GM21737 (cell line): ENCODE results near the gene MKNK1.
A peak's percentile ranks its signal among the peaks of the same experiment; 100 is the strongest.
"Not testable (repeated sequence)": the region's sequence is repeated elsewhere in the genome, so short reads cannot be mapped to it uniquely, and the experiment has no call there.

ENCODE experiments used
- ATAC-seq: cut with Tn5 transposase; IDR thresholded peaks from one replicate; pipeline ENCODE4 v1.9.1; 2021; ENCODE audit warnings: mild to moderate bottlenecking, moderate library complexity; ENCODE audit not compliant: unreplicated experiment

The MKNK1 gene

DNA sequence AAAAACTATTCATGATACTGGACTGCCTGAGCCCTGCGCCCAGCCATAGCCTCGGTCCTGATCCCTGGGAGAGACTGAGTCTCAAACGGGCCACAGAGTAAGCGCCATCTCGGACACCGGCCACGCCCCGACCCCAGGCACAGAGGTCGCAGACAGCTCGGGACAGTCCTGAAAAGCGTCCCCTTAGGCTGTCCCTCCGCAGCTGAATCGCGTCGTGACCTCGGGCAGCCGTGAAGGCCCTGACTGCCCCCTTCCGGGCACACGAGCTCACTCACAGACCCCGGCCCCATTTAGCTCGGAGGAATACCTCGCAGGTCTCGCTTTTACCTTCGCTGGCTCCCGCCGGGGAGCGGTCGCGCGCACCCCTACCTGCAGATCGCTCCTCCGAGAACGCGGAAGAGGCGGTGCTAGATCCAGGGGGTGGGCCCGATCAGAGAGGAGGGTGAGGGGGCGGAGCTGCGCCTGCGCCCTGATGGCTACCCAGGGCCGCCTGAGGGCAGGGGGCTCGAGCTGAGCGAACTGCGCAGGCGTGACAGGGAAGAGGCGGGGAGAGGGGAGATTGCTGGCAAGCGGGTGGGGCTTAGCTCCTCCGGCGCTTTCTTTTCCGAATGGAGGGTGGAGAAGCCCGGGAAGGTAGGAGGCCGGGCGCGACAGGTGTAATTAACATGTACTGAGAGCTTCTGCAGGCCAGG is at the start of gene MKNK1:
TSS of gene MKNK1 (minus strand) at position 411 of the 692 bp plus-strand sequence. CDS start 20,941 bp downstream, outside the sequence.
- peak; percentile 96 for ATAC-seq

GRCh38 chr1:46653405-46653958 is 49.4 kb upstream of the MKNK1 start:
- no peak for ATAC-seq

DNA sequence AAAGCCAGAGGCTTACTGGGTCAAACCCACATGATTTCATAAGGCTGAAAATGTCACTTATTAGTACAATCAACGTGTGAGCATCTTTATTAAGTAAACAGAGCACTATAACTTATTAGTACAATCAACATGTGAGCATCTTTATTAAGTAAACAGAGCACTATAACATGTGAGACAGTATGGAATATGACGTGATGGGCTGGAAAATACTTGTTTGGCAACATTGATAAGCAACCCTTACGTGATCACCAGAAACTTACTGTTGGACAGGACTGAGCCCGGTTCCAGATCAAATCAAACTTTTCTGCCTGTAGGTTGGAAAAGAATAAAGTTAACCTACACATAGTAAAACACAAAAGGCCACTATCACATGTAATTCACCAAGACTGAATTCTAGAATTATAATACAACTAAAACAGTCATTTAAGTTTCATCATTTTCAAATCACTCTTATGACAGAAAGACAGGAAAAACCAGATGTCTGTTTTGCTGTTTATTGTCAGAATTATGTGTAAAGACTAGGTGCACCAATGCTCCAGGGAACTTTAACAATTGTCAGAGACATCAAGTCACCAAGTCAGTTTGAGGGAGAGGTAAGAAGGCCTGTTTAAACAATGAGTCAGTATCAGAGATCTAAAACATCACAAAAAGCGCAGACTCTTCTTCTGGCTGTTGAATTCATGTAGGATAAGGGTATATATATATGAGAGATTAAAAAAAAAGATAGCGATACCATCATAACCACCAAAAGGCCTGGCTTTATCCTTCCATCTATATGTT is 48.4 kb upstream of the MKNK1 start:
- no peak for ATAC-seq

GRCh38 chr1:46651152-46651551 is 47.1 kb upstream of the MKNK1 start:
- not testable (repeated sequence) for ATAC-seq

GRCh38 chr1:46650491-46650890 is 46.4 kb upstream of the MKNK1 start:
- no peak for ATAC-seq

- ATAC-seq = no peak
Measured at GRCh38 chr1:46649764-46650163, 45.7 kb upstream of the MKNK1 start.

DNA sequence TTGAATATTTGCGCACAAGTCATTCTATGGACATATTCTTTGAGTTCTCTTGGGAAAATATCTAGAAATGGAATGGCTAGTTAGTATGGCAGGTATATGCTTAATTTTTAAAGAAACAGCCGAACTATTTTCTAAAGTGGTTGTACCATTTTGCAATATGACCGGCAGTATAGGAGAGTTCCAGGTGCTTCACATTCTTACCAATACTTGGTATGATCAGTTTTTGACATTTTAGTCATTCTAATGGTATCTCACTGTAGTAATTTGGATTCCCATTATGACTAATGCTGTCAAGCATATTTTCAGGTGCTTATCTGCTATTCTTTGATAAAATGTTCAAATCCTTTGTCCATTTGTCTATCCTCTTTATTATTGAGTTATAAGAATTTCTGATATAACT is 43.5 kb upstream of the MKNK1 start:
- no peak for ATAC-seq

DNA sequence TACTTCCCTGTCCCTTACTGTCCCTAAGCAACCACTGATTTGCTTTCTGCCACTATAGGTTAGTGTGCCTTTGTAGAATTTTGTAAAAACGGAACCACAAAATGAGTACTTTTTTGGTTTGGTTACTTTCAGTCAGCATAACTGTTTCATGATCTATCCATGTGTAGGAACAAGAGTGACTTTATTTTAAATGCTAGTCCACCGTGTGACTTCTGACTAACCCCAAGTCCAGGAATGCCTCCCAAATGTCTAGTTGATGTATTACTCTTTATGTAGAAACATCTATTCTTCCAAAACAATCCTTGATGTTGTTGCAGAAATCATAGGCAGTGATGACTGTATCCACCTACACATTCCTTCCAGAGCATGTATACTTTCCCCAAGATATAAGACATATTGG is 42.8 kb upstream of the MKNK1 start:
- no peak for ATAC-seq

GRCh38 chr1:46646331-46646730 is 42.3 kb upstream of the MKNK1 start:
- ATAC-seq = no peak

DNA sequence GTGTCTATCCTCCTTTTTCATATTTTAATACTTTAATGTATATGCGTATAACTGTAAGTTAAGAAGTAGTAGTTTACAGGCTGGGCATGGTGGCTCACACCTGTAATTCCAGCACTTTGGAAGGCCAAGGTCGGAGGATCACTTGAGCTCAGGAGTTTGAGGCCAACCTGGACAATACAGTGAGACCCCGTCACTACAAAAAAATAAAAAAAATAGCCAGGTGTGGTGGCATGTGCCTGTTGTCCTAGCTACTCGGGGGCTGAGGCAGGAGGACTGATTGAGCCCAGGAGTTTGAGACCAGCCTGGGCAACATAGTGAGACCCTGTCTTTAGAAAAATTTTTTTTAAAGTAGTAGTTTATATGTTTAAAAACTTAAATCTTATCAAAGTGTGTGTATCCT is 41.7 kb upstream of the MKNK1 start:
- ATAC-seq = no peak

DNA sequence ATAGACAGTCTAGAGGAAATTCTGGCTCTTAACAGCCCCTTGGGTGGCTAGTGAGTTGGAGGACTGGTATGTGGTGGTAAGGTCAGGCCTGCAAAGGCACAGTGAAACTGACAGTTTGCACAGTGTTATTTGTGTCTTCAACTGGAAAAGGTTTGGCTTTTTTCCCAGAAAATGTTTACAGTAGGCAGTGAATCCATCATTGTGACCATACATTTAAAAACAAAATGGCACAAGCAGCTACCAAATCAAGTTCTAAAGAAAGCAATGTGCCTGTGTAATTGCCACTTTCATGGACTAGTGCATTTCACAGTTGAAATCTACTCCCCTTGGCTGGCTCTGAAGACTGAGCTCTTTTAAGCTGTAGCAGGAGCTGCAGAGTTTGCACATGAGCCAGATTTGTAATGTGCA is 39.3 kb upstream of the MKNK1 start:
- ATAC-seq = no peak

GRCh38 chr1:46642115-46642680 is 38.1 kb upstream of the MKNK1 start:
- ATAC-seq = no peak

GRCh38 chr1:46639547-46639946 is 35.5 kb upstream of the MKNK1 start:
- no peak for ATAC-seq

DNA sequence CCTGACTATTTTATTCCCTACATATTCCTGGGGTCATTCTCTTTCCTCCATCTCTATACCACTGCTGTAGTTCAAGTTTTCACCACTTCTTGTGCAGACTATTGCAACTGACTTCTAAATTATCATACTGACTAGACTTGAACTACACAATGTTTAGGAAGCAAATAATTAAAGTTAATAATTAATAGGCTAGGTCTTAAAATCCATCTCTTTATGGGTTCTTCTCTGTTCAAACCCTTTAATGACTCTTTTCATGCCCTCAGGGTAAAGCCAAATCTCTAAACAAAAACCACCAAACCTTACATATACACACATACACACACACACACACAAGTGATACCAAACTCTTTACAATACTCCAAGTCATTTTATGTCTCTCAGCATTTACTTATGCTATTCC is 34.9 kb upstream of the MKNK1 start:
- ATAC-seq = no peak

GRCh38 chr1:46637444-46638083 is 33.5 kb upstream of the MKNK1 start:
- no peak for ATAC-seq

- ATAC-seq = no peak
Measured at GRCh38 chr1:46635205-46635604, 31.1 kb upstream of the MKNK1 start.

GRCh38 chr1:46630719-46631118 is 26.7 kb upstream of the MKNK1 start:
- ATAC-seq = no peak

DNA sequence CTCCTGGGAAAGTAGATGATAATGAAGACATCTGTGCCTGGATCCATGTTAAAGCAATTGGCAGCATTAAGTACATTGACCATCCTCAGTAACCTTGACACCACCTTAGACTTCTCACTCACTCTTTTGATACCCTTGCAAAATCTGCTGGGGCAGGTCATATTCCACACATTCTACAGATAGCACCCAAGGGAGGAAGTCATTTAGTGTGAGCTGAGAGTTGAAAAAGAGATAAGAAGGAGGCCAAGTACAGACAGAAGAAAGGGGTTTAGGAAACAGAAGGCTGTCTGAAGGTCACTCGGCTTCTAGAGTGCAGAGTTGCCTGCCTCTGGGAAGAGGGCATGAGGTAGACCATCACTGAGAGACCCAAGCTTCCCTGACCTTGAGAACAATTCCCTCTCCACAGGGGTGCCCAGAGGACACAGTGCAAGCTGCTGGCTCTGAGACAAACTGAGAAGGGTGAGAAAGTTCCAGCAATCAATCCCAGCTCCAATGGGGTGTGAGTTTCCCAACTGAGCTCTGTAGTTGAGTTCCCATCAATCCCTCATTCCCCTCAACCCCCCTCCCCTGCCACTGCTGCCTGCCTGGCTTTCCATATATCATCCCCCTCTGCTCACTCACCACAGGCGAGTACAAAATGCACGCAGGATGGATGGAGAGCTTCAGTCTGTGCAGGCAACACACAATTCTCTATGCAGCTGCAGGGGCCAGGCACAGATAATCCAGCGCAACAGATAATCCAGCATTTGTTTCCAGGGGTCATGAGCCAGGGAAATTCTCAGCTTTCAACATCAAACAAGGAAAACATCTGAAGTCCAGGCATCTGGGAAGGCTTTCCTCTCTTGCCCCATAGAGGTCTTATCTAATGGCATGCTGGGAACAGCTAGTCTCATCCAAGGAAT is 19.9 kb upstream of the MKNK1 start:
- ATAC-seq = no peak

DNA sequence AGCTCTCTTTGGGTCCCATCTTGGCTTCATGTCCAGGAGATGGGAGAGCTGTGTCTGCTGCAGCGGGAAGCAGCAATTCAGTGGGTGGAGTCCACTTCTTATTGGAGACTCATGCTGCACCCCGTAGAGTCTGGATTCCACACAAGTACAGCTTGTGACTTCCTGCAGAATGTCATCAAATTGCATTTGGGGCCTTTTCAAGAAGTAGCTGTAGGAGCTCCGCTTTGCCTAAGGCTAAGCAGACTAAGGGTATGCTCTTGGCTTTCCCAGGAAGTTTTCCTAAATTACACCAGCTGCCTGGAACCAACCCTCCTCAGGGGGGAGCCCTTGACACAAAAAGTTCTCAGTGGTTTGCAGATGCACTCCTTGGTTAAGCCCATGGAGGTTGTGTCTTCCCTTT is 18.3 kb upstream of the MKNK1 start:
- ATAC-seq = no peak

GRCh38 chr1:46621930-46622329 is 17.9 kb upstream of the MKNK1 start:
- ATAC-seq = no peak
